ENCODE data around the gene PPP5C.

Gene PPP5C

DNA sequence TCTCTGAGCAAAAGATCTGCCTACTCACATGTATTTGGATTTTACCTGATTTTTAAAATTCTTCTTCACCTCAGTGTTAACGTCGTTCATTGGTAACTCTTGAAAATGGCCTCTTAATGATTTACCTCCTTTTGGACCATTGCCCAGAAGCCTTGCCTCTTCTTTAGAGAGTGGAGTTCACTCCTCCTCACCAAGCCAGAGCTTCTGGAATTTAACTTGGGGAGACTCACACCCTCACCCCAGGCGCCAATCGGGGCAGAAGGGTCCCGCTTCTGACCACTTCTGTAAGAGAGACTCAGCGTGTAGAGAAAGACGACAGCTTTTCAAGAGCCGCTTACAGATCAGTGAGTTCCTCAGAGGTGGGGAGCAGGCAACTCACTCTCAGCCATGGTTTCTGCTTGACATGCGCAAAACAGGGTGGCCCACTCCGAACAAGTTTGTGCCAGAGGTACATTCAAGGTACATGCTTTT, 79.2 kb downstream of the PPP5C start:
- Histone ChIP-seq H3K18ac (ENCODE audit: low read length) (no peak overlapping the region), H2BK5ac (ENCODE audit: low read depth, low read length, poor library complexity) (no peak overlapping the region), H4K12ac (ENCODE audit: low read depth, low read length) (peak overlapping the region; percentile 45), H4K8ac (ENCODE audit: low read depth, low read length) (peak overlapping the region; percentile 85), H3K27me3 (ENCODE audit: insufficient read depth, low read length) (no peaks in the 10 kb centered on the region), H3K79me2 (ENCODE audit: control insufficient read depth, insufficient read depth, low read length, poor library complexity) (no peaks in the 10 kb centered on the region), H2AFZ (ENCODE audit: insufficient read depth, low read length, poor library complexity) (peak overlapping the region; percentile 97), H2AK5ac (ENCODE audit: low read length) (no peak overlapping the region), H3K4me1 (ENCODE audit: control insufficient read depth in 1 of 2, insufficient read depth in 2 of 2, low read length in 2 of 2) (peaks cover 0 to 6% of the 10 kb centered on the region in 2 experiments), H3K9ac (ENCODE audit: low read length) (peak overlapping the region; percentile 17), H2BK120ac (ENCODE audit: insufficient read depth, low read length, poor library complexity) (no peak overlapping the region), H3K4me2 (ENCODE audit: low read length) (peak overlapping the region; percentile 80), H4K91ac (ENCODE audit: low read depth, low read length) (peak overlapping the region; percentile 45), H3K4me3 (ENCODE audit: low read depth, low read length) (no peak overlapping the region), H3K9me3 (ENCODE audit: insufficient read depth, low read depth, low read length) (peaks cover 2% of the 10 kb centered on the region), H3K27ac (ENCODE audit: low read depth, low read length) (no peak overlapping the region), H3K4ac (ENCODE audit: low read depth, low read length) (no peak overlapping the region), H3K23ac (ENCODE audit: low read length) (no peak overlapping the region), H3K36me3 (ENCODE audit: control insufficient read depth in 1 of 2, insufficient read depth in 2 of 2, low read length in 2 of 2) (no peaks in the 10 kb centered on the region), H3K79me1 (ENCODE audit: low read length) (peaks cover 2% of the 10 kb centered on the region), H2BK12ac (ENCODE audit: low read length) (no peak overlapping the region), H3K14ac (ENCODE audit: low read length) (no peak overlapping the region)
- DNase-seq, result no peak
- no CpG with 5 or more reads among the region's 10 CpGs for WGBS (ENCODE audit: extremely low coverage, insufficient coverage, insufficient read length)

DNA sequence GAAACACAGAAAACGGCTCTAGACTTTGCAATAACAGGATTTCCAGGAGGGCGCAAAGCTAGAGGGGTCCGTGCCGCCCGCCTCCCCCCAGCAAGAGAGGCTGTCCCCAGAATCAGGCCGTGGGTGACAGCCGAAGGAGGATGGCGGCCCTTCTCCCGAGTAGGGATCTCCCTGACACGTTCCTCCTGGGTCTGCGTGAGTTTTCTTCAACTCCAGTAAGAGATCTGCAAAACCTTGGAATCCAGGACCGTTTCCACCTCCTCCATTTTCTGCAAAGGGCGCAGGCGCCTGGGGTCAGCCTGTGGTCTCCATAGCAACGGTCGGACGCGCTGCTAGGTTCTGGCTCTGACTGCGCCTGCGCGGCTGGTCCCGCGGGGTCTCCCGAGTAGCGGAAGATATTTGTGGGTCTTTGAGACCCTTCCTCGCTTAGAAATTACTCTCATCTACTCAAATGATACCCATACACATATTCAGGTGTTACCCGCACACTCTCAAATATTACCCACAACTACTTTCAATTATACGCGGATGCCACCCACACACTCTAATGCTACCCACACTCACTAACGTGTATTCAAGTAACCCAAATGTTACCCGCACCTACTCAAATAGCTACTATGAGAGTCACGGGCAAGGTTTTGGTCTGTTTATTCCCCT, 79.7 kb downstream of the PPP5C start:
- Histone ChIP-seq H3K36me3 (ENCODE audit: control insufficient read depth in 1 of 2, insufficient read depth in 2 of 2, low read length in 2 of 2) (no peaks in the 10 kb centered on the region), H3K18ac (ENCODE audit: low read length) (no peak overlapping the region), H3K4me3 (ENCODE audit: low read depth, low read length) (peak overlapping the region; percentile 77), H4K91ac (ENCODE audit: low read depth, low read length) (peak overlapping the region; percentile 45), H2BK5ac (ENCODE audit: low read depth, low read length, poor library complexity) (no peak overlapping the region), H3K27me3 (ENCODE audit: insufficient read depth, low read length) (no peaks in the 10 kb centered on the region), H3K79me1 (ENCODE audit: low read length) (peaks cover 2% of the 10 kb centered on the region), H2BK120ac (ENCODE audit: insufficient read depth, low read length, poor library complexity) (no peak overlapping the region), H4K12ac (ENCODE audit: low read depth, low read length) (peak overlapping the region; percentile 45), H2AK5ac (ENCODE audit: low read length) (no peak overlapping the region), H3K4me1 (ENCODE audit: control insufficient read depth in 1 of 2, insufficient read depth in 2 of 2, low read length in 2 of 2) (peaks cover 0 to 6% of the 10 kb centered on the region in 2 experiments), H3K23ac (ENCODE audit: low read length) (no peak overlapping the region), H3K27ac (ENCODE audit: low read depth, low read length) (no peak overlapping the region), H3K4me2 (ENCODE audit: low read length) (peak overlapping the region; percentile 80), H3K4ac (ENCODE audit: low read depth, low read length) (no peak overlapping the region), H2BK12ac (ENCODE audit: low read length) (no peak overlapping the region), H2AFZ (ENCODE audit: insufficient read depth, low read length, poor library complexity) (peak overlapping the region; percentile 97), H3K9me3 (ENCODE audit: insufficient read depth, low read depth, low read length) (peaks cover 2% of the 10 kb centered on the region), H3K9ac (ENCODE audit: low read length) (peak overlapping the region; percentile 17), H3K14ac (ENCODE audit: low read length) (peak overlapping the region; percentile 21), H3K79me2 (ENCODE audit: control insufficient read depth, insufficient read depth, low read length, poor library complexity) (no peaks in the 10 kb centered on the region), H4K8ac (ENCODE audit: low read depth, low read length) (peak overlapping the region; percentile 85)
- WGBS (ENCODE audit: extremely low coverage, insufficient coverage, insufficient read length), result 100% methylated on average over 1 of the region's 32 CpGs
- peak; percentile 31 to 37 for DNase-seq

DNA sequence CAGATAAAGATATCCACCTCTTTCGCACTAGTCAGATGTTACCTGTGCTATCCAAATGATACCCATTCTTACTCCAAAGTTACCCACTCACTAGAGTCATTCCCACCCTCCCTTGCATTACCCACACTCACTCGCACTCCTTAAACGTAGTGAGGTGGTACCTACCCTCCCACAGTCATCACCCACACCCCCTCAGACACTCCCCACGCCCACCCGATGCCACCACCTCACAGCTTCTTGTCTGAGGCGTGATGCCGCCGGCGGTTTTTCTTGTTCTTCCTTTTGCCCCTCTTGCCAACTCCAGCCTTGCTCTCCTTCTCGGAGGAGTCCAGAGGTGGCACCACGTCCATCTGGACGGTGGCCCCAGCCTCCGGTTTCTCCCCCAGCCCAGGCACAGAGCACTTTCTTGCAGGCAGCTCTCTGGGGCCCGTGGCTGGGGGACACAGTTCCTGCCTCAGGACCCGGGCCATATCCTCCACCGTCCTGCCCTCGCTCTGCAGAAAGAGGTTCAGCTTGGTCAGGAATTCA, 80.7 kb downstream of the PPP5C start:
- no peak overlapping the region for H4K8ac ChIP-seq (ENCODE audit: low read depth, low read length)
- no peak for DNase-seq
- H3K27ac ChIP-seq (ENCODE audit: low read depth, low read length), result no peak overlapping the region
- no peak overlapping the region for H3K4ac ChIP-seq (ENCODE audit: low read depth, low read length)
- H3K36me3 ChIP-seq (ENCODE audit: control insufficient read depth in 1 of 2, insufficient read depth in 2 of 2, low read length in 2 of 2), result no peaks in the 10 kb centered on the region
- no peak overlapping the region for H3K18ac ChIP-seq (ENCODE audit: low read length)
- no peak overlapping the region for H3K23ac ChIP-seq (ENCODE audit: low read length)
- H3K9ac ChIP-seq (ENCODE audit: low read length), result no peak overlapping the region
- no peak overlapping the region for H3K14ac ChIP-seq (ENCODE audit: low read length)
- no peak overlapping the region for H4K12ac ChIP-seq (ENCODE audit: low read depth, low read length)
- no peak overlapping the region for H2AK5ac ChIP-seq (ENCODE audit: low read length)
- peaks cover 0 to 6% of the 10 kb centered on the region in 2 experiments for H3K4me1 ChIP-seq (ENCODE audit: control insufficient read depth in 1 of 2, insufficient read depth in 2 of 2, low read length in 2 of 2)
- peaks cover 2% of the 10 kb centered on the region for H3K79me1 ChIP-seq (ENCODE audit: low read length)
- WGBS (ENCODE audit: extremely low coverage, insufficient coverage, insufficient read length), result no CpG with 5 or more reads among the region's 17 CpGs
- no peaks in the 10 kb centered on the region for H3K79me2 ChIP-seq (ENCODE audit: control insufficient read depth, insufficient read depth, low read length, poor library complexity)
- no peak overlapping the region for H2BK5ac ChIP-seq (ENCODE audit: low read depth, low read length, poor library complexity)
- H4K91ac ChIP-seq (ENCODE audit: low read depth, low read length), result no peak overlapping the region
- H3K4me2 ChIP-seq (ENCODE audit: low read length), result no peak overlapping the region
- H3K27me3 ChIP-seq (ENCODE audit: insufficient read depth, low read length), result no peaks in the 10 kb centered on the region
- H2BK12ac ChIP-seq (ENCODE audit: low read length), result no peak overlapping the region
- H2AFZ ChIP-seq (ENCODE audit: insufficient read depth, low read length, poor library complexity), result no peak overlapping the region
- no peak overlapping the region for H3K4me3 ChIP-seq (ENCODE audit: low read depth, low read length)
- no peak overlapping the region for H2BK120ac ChIP-seq (ENCODE audit: insufficient read depth, low read length, poor library complexity)
- peaks cover 2% of the 10 kb centered on the region for H3K9me3 ChIP-seq (ENCODE audit: insufficient read depth, low read depth, low read length)

DNA sequence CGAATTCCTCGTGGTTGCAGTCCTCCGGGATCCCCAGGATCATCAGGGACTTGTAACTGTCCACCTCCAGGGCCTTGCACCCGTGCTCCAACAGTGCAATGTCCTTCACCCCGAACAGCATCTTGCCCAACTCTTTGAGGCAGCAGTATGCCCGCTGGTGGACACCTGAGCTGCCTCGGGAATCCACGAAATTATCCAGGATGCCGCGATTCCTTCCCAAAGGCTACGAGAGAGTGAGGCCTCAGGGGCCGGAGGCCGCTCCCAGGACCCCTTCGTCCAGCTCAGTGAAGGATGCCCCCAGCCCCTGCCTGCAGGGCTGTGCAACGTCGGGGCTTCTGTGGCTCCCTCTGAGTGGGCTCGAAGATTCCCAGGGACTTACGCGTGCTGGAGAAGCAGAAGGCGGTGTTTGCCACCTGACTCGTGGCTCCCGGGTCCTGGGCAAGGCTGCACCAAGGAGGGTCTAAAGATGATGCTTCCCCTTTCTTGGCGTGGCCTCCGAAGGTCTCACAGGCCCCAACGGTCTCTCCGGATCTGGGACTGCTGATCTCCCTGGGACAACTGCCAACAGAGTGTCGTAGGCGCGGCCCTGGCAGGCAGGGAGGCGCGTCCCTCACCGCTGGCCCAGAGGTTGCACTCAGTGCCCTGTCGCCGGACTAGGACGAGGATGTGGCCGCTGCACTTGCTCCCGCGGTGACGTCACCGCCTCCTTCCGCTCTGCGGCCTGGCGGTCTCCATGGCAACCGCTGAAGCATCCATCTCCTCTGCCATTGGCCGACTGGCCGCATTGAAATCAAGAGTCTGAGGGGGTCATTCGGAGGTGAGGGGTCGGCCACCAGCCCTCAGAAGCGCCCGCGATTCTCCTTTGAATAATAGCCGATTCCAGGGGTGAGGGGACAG, 81.6 kb downstream of the PPP5C start, which contains the start of gene PNMA8C:
PNMA8C (minus strand) TSS at position 698 of the 897 bp plus-strand sequence; CDS start at position 121, 577 bp downstream.
- Histone ChIP-seq H2BK12ac (ENCODE audit: low read length) (no peak within 1 kb of the TSS), H4K91ac (ENCODE audit: low read depth, low read length) (no peak within 1 kb of the TSS), H3K4me1 (ENCODE audit: control insufficient read depth in 1 of 2, insufficient read depth in 2 of 2, low read length in 2 of 2) (peaks cover 0 to 6% of the 10 kb centered on the region in 2 experiments), H2BK120ac (ENCODE audit: insufficient read depth, low read length, poor library complexity) (no peak within 1 kb of the TSS), H3K4me3 (ENCODE audit: low read depth, low read length) (no peak within 1 kb of the TSS), H3K4ac (ENCODE audit: low read depth, low read length) (no peak within 1 kb of the TSS), H3K4me2 (ENCODE audit: low read length) (peak within 1 kb of the TSS; percentile 34), H3K14ac (ENCODE audit: low read length) (no peak within 1 kb of the TSS), H3K23ac (ENCODE audit: low read length) (no peak within 1 kb of the TSS), H2AK5ac (ENCODE audit: low read length) (no peak within 1 kb of the TSS), H3K27ac (ENCODE audit: low read depth, low read length) (no peak within 1 kb of the TSS), H3K9me3 (ENCODE audit: insufficient read depth, low read depth, low read length) (peaks cover 2% of the 10 kb centered on the region), H2AFZ (ENCODE audit: insufficient read depth, low read length, poor library complexity) (no peak within 1 kb of the TSS), H3K36me3 (ENCODE audit: control insufficient read depth in 1 of 2, insufficient read depth in 2 of 2, low read length in 2 of 2) (no peaks in the 10 kb centered on the region), H3K27me3 (ENCODE audit: insufficient read depth, low read length) (no peaks in the 10 kb centered on the region), H4K12ac (ENCODE audit: low read depth, low read length) (no peak within 1 kb of the TSS), H4K8ac (ENCODE audit: low read depth, low read length) (no peak within 1 kb of the TSS), H3K9ac (ENCODE audit: low read length) (no peak within 1 kb of the TSS), H3K79me1 (ENCODE audit: low read length) (peaks cover 2% of the 10 kb centered on the region), H3K18ac (ENCODE audit: low read length) (no peak within 1 kb of the TSS), H3K79me2 (ENCODE audit: control insufficient read depth, insufficient read depth, low read length, poor library complexity) (no peaks in the 10 kb centered on the region), H2BK5ac (ENCODE audit: low read depth, low read length, poor library complexity) (no peak within 1 kb of the TSS)
- no CpG with 5 or more reads among the region's 52 CpGs for WGBS (ENCODE audit: extremely low coverage, insufficient coverage, insufficient read length)
- DNase-seq, result peak in 1 of 2 donors; percentile 11
